Breast epithelium (tissue), 3 donors: ENCODE results near the gene NR4A3.

Source experiments
- CTCF ChIP-seq, 3 donors: fragments of 450-650 bp; IDR thresholded peaks; one replicate each; pipeline ENCODE4 v1.5.1; 2016 to 2017; ENCODE audit warnings: antibody characterized with exemption in 3 of 3, mild to moderate bottlenecking in 3 of 3, moderate library complexity in 3 of 3
- POLR2A ChIP-seq: fragments of 450-650 bp; IDR thresholded peaks from one replicate; pipeline ENCODE4 v1.6.1; 2016; ENCODE audit warnings: antibody characterized with exemption, mild to moderate bottlenecking, moderate library complexity
- POLR2AphosphoS5 ChIP-seq, 3 donors: sonication (generic); formaldehyde crosslinking; IDR thresholded peaks; one replicate each; pipeline ENCODE4 v1.6.1; 2017; ENCODE audit warnings: antibody characterized with exemption in 3 of 3

- TF ChIP-seq POLR2AphosphoS5 (IDR thresholded peaks at IDR 0.05), result no peak
- TF ChIP-seq POLR2A, result no peak
- no peak for TF ChIP-seq CTCF (IDR thresholded peaks at IDR 0.05)
Measured at GRCh38 chr9:99867968-99868367, 46.3 kb downstream of the NR4A3 start.
